ENCODE data around the gene FAM3A.

FAM3A gene

DNA sequence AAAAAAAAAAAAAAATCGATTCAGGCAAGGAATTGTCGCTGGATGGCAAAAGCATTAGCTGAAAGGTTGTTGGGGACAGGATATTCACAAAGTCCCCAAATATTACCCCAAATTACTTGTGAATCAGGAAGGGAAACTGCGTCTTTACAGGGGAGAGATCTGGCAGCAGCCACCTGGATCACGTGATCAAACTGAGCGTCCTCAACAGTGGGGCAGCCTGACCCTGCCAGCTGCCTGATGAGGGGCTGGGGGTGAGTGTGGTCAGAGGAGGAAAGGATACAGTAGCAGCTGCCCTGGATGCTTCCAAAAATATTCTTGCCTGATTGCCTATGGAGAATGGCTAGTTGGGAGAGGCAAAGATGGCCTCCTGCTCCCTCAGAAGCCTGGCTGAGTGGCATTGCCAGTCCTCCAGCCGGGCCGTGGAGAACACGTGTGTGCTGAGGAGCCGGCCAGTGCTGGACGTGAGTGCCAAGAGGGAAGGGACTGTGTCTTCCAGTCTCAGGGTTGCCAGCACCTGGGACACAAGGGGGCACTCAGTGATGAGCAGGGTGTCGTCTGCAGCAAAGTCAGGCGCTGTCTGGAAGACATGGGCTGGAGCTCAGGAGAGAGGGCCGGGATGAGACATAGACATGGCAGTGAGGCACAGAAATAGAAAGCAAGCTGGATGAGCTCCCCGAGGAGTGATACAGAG lies 34.0 kb downstream of the FAM3A start:
- no peak for DNase-seq (ENCODE audit: low read depth in 2 of 2)

GRCh38 chrX:154481195-154481594 lies 34.8 kb downstream of the FAM3A start:
- no peak for DNase-seq (ENCODE audit: low read depth in 2 of 2)

- DNase-seq (ENCODE audit: low read depth in 2 of 2), result peak; percentile 88 to 91
Measured at GRCh38 chrX:154478728-154479622, 37.1 kb downstream of the FAM3A start, which contains the start of gene LAGE3. Gene LAGE3 (minus strand): TSS chrX:154479281. CDS start chrX:154478915, 366 bp downstream.

- DNase-seq (ENCODE audit: low read depth in 2 of 2), result no peak
Measured at GRCh38 chrX:154477891-154478477, 38.0 kb downstream of the FAM3A start.

GRCh38 chrX:154476821-154477220 lies 39.2 kb downstream of the FAM3A start:
- DNase-seq (ENCODE audit: low read depth in 2 of 2), result no peak

DNA sequence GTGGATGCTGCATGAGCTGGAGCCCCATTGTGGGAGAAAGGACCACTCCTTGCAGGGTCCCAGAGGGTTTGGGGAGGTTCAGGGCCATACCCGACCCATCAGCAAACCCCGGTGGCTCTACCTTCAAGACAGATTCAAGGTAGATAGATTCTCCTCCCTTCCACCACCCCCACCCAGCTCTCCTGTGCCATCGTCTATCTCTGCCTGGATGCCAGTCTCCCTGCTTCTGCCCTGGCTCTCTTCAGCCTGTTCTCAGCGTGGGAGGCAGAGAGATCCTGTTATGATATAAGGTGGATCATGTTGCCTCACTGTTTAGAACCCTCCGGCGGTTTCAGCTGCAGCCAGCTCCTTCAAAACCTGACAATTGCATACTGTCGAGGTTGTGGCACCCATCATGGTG lies 42.3 kb downstream of the FAM3A start:
- no peak for DNase-seq (ENCODE audit: low read depth in 2 of 2)

DNA sequence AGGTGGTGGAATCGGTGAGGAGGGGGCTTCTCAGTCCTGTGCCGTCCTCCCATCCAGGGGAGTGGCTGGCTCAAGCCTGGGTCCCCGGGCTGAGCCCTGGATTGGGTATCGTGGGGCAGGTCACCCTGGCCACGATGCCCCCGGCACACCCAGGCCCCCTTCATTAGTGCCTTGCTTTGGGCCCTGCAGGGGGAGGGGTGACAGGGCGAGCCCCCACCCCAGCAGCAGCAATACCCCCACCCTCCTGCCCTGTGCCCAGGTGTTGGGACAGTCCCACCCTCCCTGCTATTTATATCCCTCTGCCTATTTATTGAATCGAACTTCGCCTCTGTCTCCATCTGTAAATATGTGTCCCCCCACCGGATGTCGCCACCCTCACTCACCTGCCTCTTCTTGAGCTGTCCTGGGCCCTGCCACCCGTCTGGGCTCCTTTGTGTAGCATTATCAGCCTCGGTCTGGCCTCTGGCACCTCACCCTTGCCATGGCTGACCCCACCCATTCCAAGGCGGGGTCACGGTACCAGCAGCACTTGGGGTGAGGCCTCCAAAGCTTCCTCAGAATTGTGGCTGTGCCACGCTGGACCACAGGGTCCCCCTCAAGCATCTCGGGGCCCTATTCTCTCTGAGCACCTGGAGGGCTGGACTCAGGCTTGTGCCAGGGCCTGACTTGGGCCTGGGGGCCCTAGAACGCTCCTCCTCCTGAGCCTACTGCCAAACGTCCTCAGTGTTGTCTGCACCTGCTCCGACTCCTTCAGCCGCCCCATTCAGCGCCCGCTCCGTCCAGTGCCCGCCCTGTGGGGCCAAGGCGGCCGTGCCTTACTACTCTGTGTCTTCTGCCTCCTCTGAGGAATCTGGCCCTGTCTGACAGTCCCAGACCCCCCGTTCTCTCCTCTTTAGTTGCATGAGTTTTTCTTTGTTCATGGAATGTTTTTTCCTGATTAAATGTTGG lies 43.1 kb downstream of the FAM3A start:
- no peak for DNase-seq (ENCODE audit: low read depth in 2 of 2)

GRCh38 chrX:154471839-154472684 lies 44.0 kb downstream of the FAM3A start:
- no peak for DNase-seq (ENCODE audit: low read depth in 2 of 2)

GRCh38 chrX:154470914-154471568 lies 45.0 kb downstream of the FAM3A start:
- no peak for DNase-seq (ENCODE audit: low read depth in 2 of 2)

DNA sequence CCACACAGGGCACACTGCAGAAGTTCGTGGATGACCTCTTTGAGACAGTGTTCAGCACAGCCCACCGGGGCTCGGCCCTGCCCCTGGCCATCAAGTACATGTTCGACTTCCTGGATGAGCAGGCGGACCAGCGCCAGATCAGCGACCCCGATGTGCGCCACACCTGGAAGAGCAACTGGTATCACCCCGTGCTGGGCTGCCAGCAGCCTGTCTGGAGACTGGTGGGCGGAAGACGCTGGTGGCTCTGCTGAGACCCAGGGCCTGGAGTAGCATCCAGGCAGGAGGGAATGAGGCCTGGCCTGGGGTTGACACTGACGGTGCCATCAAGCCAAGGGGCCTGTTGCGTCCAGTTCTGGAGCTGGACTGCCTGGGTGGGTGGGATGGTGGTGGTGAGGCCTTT lies 45.6 kb downstream of the FAM3A start:
- no peak for DNase-seq (ENCODE audit: low read depth in 2 of 2)

GRCh38 chrX:154469880-154470279 lies 46.2 kb downstream of the FAM3A start:
- DNase-seq (ENCODE audit: low read depth in 2 of 2), result no peak

- DNase-seq (ENCODE audit: low read depth in 2 of 2), result no peak
Measured at GRCh38 chrX:154469114-154469513, 46.9 kb downstream of the FAM3A start.

- no peak for DNase-seq (ENCODE audit: low read depth in 2 of 2)
Measured at GRCh38 chrX:154468217-154468616, 47.8 kb downstream of the FAM3A start.

- DNase-seq (ENCODE audit: low read depth in 2 of 2), result no peak
Measured at GRCh38 chrX:154467556-154467955, 48.5 kb downstream of the FAM3A start.

- no peak for DNase-seq (ENCODE audit: low read depth in 2 of 2)
Measured at GRCh38 chrX:154466907-154467306, 49.1 kb downstream of the FAM3A start.

DNA sequence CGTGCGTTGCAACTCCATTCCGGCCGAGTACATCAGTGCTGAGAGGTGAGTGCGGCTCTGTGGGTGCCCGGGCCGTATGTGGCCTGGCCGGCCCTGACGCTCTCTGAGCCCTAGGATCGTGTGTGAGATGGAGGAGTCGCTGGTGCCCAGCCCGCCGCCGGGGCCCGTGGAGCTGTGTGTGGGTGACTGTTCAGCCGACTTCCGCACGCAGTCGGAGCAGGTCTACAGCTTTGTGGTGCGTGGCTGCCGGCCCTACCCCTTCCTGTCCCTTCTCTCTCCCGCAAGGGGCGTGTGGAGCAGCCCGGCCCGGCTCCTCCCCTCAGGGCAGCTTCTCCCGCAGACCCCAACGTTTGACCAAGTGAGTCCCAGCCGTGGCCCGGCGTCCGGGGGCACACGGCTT lies 50.0 kb downstream of the FAM3A start:
- no peak for DNase-seq (ENCODE audit: low read depth in 2 of 2)

DNA sequence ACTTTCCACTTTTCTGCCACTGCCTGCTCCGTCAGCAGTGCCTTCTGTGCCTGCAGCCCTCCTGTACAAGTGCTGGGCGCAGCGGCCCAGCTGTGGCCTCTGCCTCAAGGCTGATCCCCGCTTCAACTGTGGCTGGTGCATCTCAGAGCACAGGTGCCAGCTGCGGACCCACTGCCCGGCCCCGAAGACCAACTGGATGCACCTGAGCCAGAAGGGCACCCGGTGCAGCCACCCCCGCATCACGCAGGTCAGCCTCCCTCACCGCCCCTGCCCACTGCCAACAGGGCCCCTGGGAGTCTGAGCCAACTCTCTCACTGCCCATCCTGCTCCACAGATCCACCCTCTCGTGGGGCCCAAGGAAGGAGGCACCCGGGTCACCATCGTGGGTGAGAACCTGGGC lies 50.4 kb downstream of the FAM3A start:
- DNase-seq (ENCODE audit: low read depth in 2 of 2), result no peak

DNA sequence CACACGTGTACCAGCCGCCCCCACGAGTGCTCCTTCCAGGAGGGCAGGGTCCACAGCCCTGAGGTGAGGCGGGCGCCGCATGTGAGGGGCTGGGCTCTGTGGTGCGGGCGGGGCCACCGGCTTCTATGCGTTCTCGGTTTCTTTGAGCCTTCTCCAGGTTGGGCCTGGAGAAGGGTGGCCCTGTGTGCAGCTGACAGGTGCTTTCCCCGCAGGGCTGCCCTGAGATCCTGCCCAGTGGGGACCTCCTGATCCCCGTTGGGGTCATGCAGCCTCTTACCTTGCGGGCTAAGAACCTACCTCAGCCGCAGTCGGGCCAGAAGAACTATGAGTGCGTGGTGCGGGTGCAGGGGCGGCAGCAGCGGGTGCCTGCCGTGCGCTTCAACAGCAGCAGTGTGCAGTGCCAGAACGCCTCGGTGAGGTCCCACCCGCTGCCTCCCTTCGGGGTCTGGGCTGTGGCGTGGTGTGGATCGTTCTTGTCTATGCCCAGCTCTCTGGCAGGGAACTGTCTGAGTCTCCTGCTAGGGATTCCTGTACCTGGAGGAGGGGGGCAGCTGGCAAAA lies 51.1 kb downstream of the FAM3A start:
- no peak for DNase-seq (ENCODE audit: low read depth in 2 of 2)

DNA sequence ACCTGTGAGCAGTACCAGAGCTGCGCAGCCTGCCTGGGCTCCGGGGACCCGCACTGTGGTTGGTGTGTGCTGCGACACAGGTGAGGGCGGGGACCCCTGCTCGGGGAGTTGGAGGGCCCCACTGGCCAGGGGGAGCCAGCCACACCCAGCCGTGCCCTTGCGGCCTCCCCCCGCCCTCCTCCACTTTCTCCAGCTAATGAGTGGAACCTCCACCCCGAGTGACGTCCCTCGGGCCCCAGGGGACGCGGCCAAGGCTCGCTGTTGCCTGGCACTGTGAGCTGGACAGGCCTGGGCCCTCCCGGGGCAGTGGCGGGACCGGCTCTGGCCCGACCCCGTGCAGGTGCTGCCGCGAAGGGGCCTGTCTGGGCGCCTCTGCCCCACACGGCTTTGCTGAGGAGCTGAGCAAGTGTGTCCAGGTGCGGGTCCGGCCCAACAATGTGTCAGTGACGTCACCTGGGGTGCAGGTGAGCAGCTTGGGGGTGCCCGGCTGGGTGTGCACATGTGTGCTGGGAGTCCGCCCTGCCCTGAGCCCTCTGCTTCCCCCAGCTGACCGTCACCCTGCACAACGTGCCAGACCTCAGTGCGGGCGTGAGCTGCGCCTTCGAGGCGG lies 52.3 kb downstream of the FAM3A start:
- DNase-seq (ENCODE audit: low read depth in 2 of 2), result no peak
